ENCODE data around the gene TAPT1. TPM values are rescaled to one million over a fixed set of nuclear protein-coding genes. Genes with fewer than 3 reads are reported as not detected.

The TAPT1 gene
- polyA plus RNA-seq, 1 donor from 2014 or later, result 34.2 TPM

DNA sequence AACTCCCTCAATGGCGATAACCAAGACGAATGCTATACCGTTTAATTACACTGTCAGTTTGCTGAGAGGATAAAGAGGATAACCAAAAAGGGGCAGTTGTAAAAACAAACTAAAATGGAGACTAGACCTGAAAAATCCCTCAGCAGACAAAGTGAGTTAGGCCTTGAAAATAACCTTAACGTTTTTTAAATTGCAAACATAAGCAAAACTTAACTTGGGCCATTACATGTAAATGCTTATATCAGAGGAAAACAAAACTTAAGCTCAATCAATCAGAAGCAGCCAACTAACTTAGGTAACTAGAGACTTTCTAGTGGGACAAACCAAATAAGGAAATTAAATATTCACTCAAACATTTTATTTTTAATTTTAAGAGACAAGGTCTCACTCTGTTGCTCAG, 17.0 kb upstream of the TAPT1 start:
- H3K27ac ChIP-seq (ENCODE audit: low read length), result no peak overlapping the region
- TF ChIP-seq, protein P1, sequence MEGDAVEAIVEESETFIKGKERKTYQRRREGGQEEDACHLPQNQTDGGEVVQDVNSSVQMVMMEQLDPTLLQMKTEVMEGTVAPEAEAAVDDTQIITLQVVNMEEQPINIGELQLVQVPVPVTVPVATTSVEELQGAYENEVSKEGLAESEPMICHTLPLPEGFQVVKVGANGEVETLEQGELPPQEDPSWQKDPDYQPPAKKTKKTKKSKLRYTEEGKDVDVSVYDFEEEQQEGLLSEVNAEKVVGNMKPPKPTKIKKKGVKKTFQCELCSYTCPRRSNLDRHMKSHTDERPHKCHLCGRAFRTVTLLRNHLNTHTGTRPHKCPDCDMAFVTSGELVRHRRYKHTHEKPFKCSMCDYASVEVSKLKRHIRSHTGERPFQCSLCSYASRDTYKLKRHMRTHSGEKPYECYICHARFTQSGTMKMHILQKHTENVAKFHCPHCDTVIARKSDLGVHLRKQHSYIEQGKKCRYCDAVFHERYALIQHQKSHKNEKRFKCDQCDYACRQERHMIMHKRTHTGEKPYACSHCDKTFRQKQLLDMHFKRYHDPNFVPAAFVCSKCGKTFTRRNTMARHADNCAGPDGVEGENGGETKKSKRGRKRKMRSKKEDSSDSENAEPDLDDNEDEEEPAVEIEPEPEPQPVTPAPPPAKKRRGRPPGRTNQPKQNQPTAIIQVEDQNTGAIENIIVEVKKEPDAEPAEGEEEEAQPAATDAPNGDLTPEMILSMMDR (IDR thresholded peaks at IDR 0.05; ENCODE audit: poor library complexity, severe bottlenecking), result no peak
- TF ChIP-seq SMC3 (conservative IDR thresholded peaks at IDR 0.05; ENCODE audit: poor library complexity) (no peak), POLR2AphosphoS5 (IDR thresholded peaks at IDR 0.05) (no peak), MXI1 (conservative IDR thresholded peaks at IDR 0.05; ENCODE audit: poor library complexity, severe bottlenecking) (no peak)
- TF ChIP-seq, protein P2, sequence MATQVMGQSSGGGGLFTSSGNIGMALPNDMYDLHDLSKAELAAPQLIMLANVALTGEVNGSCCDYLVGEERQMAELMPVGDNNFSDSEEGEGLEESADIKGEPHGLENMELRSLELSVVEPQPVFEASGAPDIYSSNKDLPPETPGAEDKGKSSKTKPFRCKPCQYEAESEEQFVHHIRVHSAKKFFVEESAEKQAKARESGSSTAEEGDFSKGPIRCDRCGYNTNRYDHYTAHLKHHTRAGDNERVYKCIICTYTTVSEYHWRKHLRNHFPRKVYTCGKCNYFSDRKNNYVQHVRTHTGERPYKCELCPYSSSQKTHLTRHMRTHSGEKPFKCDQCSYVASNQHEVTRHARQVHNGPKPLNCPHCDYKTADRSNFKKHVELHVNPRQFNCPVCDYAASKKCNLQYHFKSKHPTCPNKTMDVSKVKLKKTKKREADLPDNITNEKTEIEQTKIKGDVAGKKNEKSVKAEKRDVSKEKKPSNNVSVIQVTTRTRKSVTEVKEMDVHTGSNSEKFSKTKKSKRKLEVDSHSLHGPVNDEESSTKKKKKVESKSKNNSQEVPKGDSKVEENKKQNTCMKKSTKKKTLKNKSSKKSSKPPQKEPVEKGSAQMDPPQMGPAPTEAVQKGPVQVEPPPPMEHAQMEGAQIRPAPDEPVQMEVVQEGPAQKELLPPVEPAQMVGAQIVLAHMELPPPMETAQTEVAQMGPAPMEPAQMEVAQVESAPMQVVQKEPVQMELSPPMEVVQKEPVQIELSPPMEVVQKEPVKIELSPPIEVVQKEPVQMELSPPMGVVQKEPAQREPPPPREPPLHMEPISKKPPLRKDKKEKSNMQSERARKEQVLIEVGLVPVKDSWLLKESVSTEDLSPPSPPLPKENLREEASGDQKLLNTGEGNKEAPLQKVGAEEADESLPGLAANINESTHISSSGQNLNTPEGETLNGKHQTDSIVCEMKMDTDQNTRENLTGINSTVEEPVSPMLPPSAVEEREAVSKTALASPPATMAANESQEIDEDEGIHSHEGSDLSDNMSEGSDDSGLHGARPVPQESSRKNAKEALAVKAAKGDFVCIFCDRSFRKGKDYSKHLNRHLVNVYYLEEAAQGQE (IDR thresholded peaks at IDR 0.05; ENCODE audit: borderline replicate concordance), result no peak
- H2AFZ ChIP-seq (ENCODE audit: low read depth, low read length), result no peak overlapping the region
- H3K4me3 ChIP-seq (ENCODE audit: low read length), result no peak overlapping the region
- no peaks in the 10 kb centered on the region for H3F3A ChIP-seq (ENCODE audit: insufficient read depth, low read length, poor library complexity, severe bottlenecking)
- no peaks in the 10 kb centered on the region for H3K27me3 ChIP-seq (ENCODE audit: insufficient read depth, low read depth, low read length)
- H3K4me2 ChIP-seq (ENCODE audit: low read length), result no peak overlapping the region
- H3K9ac ChIP-seq (ENCODE audit: low read length), result no peak overlapping the region
- H3K79me2 ChIP-seq (replicated peaks; ENCODE audit: insufficient read depth, low read length), result no peaks in the 10 kb centered on the region
- H3K9me3 ChIP-seq (ENCODE audit: low read length), result no peaks in the 10 kb centered on the region
- no peaks in the 10 kb centered on the region for H4K20me1 ChIP-seq (ENCODE audit: insufficient read depth)
- no peaks in the 10 kb centered on the region for H3K9me2 ChIP-seq (ENCODE audit: insufficient read depth, low read length)
- no peaks in the 10 kb centered on the region for H3K36me3 ChIP-seq (ENCODE audit: insufficient read depth, low read length)

DNA sequence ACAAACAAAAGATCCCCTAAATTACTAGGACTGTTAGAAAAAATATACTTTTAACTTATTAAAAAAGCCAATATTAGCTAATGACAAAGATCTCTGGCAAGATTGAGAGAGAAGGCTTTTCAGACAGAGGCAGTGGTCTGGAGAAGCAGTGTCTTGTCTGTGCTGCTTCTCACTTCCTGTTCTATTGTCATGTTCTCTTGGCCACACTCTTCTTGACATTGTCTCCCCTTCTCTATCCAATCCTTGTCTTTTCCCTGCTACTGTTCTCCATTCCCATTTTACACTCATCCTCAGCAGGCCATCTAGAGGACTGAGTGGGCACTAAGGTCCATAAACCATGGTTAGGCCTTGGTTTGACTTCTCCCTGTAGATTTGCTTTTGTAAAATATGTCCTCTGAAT, 14.0 kb upstream of the TAPT1 start:
- no peak for TF ChIP-seq TAF1 (IDR thresholded peaks at IDR 0.05; ENCODE audit: low read depth)
- no peak for TF ChIP-seq RAD21 (conservative IDR thresholded peaks at IDR 0.05)
- no peak for TF ChIP-seq EZH2 (IDR thresholded peaks at IDR 0.05; ENCODE audit: borderline replicate concordance, insufficient read depth, low read length, poor library complexity, severe bottlenecking)
- no peak for TF ChIP-seq MXI1 (conservative IDR thresholded peaks at IDR 0.05; ENCODE audit: poor library complexity, severe bottlenecking)
- TF ChIP-seq EP300 (conservative IDR thresholded peaks at IDR 0.05; ENCODE audit: poor library complexity, severe bottlenecking), result no peak
- TF ChIP-seq, protein P1 (IDR thresholded peaks at IDR 0.05; ENCODE audit: poor library complexity, severe bottlenecking), result no peak
- TF ChIP-seq SMC3 (conservative IDR thresholded peaks at IDR 0.05; ENCODE audit: poor library complexity), result no peak
- TF ChIP-seq, protein P2 (IDR thresholded peaks at IDR 0.05; ENCODE audit: borderline replicate concordance), result no peak
- no peak for TF ChIP-seq POLR2AphosphoS5 (IDR thresholded peaks at IDR 0.05)
- Histone ChIP-seq H3K4me2 (ENCODE audit: low read length) (no peak overlapping the region), H3K27me3 (ENCODE audit: insufficient read depth, low read depth, low read length) (no peaks in the 10 kb centered on the region), H2AFZ (ENCODE audit: low read depth, low read length) (no peak overlapping the region), H3K4me3 (ENCODE audit: low read length) (no peak overlapping the region), H3K27ac (ENCODE audit: low read length) (no peak overlapping the region), H3K9me3 (ENCODE audit: low read length) (no peaks in the 10 kb centered on the region), H3F3A (ENCODE audit: insufficient read depth, low read length, poor library complexity, severe bottlenecking) (no peaks in the 10 kb centered on the region), H3K79me2 (replicated peaks; ENCODE audit: insufficient read depth, low read length) (no peaks in the 10 kb centered on the region), H3K9ac (ENCODE audit: low read length) (no peak overlapping the region), H3K9me2 (ENCODE audit: insufficient read depth, low read length) (no peaks in the 10 kb centered on the region), H4K20me1 (ENCODE audit: insufficient read depth) (no peaks in the 10 kb centered on the region), H3K36me3 (ENCODE audit: insufficient read depth, low read length) (no peaks in the 10 kb centered on the region)
